ENCODE measurements around the gene AAGAB.
"Not testable (repeated sequence)": the region's sequence is repeated elsewhere in the genome, so short reads cannot be mapped to it uniquely, and the experiment has no call there.

AAGAB gene
- 34.3 to 87.0 (median 51.0) reads per million in 3 experiments for total RNA-seq

- DNase-seq = peak; percentile 94
These were observed at the start of gene AAGAB, which contains the start of gene IQCH for GRCh38 chr15:67254238-67255175. Gene AAGAB, minus strand, starts transcription at chr15:67254661. Its CDS starts 30 bp downstream, at chr15:67254631. Gene IQCH, plus strand, starts transcription at chr15:67254786. Its CDS starts 111 bp downstream, at chr15:67254897.

GRCh38 chr15:67303490-67304363, 49.3 kb upstream of the AAGAB start:
- DNase-seq = peak; percentile 44

GRCh38 chr15:67300266-67301025, 46.0 kb upstream of the AAGAB start:
- no peak for DNase-seq

- no peak for DNase-seq
These were observed 42.2 kb upstream of the AAGAB start for GRCh38 chr15:67296684-67297083.

GRCh38 chr15:67296188-67296587, 41.7 kb upstream of the AAGAB start:
- DNase-seq = no peak

- no peak for DNase-seq
These were observed 35.9 kb upstream of the AAGAB start for GRCh38 chr15:67290319-67290718.

- not testable (repeated sequence) for DNase-seq
These were observed 31.9 kb upstream of the AAGAB start for GRCh38 chr15:67286400-67286799.

GRCh38 chr15:67285625-67286024, 31.2 kb upstream of the AAGAB start:
- not testable (repeated sequence) for DNase-seq

GRCh38 chr15:67281714-67282113, 27.3 kb upstream of the AAGAB start:
- DNase-seq = no peak

- no peak for DNase-seq
These were observed 25.8 kb upstream of the AAGAB start for GRCh38 chr15:67280217-67280616.

GRCh38 chr15:67276666-67277065, 22.2 kb upstream of the AAGAB start:
- no peak for DNase-seq

GRCh38 chr15:67274236-67274635, 19.8 kb upstream of the AAGAB start:
- no peak for DNase-seq

- no peak for DNase-seq
These were observed 13.8 kb upstream of the AAGAB start for GRCh38 chr15:67267951-67268941.

GRCh38 chr15:67267440-67267839, 13.0 kb upstream of the AAGAB start:
- DNase-seq = no peak

GRCh38 chr15:67266870-67267269, 12.4 kb upstream of the AAGAB start:
- DNase-seq = no peak

GRCh38 chr15:67259806-67260205, 5.3 kb upstream of the AAGAB start:
- no peak for DNase-seq

GRCh38 chr15:67259379-67259778, 4.9 kb upstream of the AAGAB start:
- no peak for DNase-seq

GRCh38 chr15:67258412-67258811, 4.0 kb upstream of the AAGAB start:
- DNase-seq = not testable (repeated sequence)

- DNase-seq = no peak
These were observed 1.6 kb upstream of the AAGAB start for GRCh38 chr15:67256051-67256450.

GRCh38 chr15:67253549-67254237, 768 bp downstream of the AAGAB start:
- DNase-seq = peak; percentile 5

- DNase-seq = no peak
These were observed 1.4 kb downstream of the AAGAB start for GRCh38 chr15:67253101-67253500.
